Neuronal stem cell (in vitro differentiated cells): Measurements from ENCODE around the gene CYB561.
"Not testable (repeated sequence)": the region's sequence is repeated elsewhere in the genome, so short reads cannot be mapped to it uniquely, and the experiment has no call there.

Experiments
- DNase-seq: peaks from one replicate; pipeline ENCODE4 v3.0.0-alpha.2; 2013; ENCODE audit warnings: low spot score
- H2AFZ ChIP-seq: one replicate; pipeline ENCODE4 v1.6.1; 2013; ENCODE audit warnings: mild to moderate bottlenecking, low read length, inconsistent platforms
- H2AK5ac ChIP-seq: 2 replicates; pipeline ENCODE4 v1.6.1; 2013; ENCODE audit warnings: low read depth, mild to moderate bottlenecking, inconsistent platforms, low read length, moderate library complexity, mixed read lengths
- H2BK120ac ChIP-seq: 2 replicates; pipeline ENCODE4 v1.6.1; 2013; ENCODE audit warnings: low read depth, mild to moderate bottlenecking, inconsistent platforms, low read length, moderate library complexity, mixed read lengths
- H2BK12ac ChIP-seq: one replicate; pipeline ENCODE4 v1.6.1; 2013; ENCODE audit warnings: low read length, inconsistent platforms
- H2BK15ac ChIP-seq: 2 replicates; pipeline ENCODE4 v1.6.1; 2013; ENCODE audit warnings: mild to moderate bottlenecking, low read length, inconsistent platforms, mixed read lengths
- H2BK5ac ChIP-seq: one replicate; pipeline ENCODE4 v1.6.1; 2013; ENCODE audit warnings: inconsistent platforms, mild to moderate bottlenecking, low read length, moderate library complexity
- H3K14ac ChIP-seq: one replicate; pipeline ENCODE4 v1.6.1; 2013; ENCODE audit warnings: low read length, inconsistent platforms
- H3K18ac ChIP-seq: 2 replicates; pipeline ENCODE4 v1.6.1; 2013; ENCODE audit warnings: low read length, inconsistent platforms
- H3K23ac ChIP-seq: 2 replicates; pipeline ENCODE4 v1.6.1; 2013; ENCODE audit warnings: low read depth, mild to moderate bottlenecking, mixed read lengths, low read length, inconsistent platforms; ENCODE audit not compliant: poor library complexity
- H3K27ac ChIP-seq: replicated peaks from 3 replicates; pipeline ENCODE4 v1.5.1; 2013; ENCODE audit warnings: low read length, inconsistent platforms
- H3K27me3 ChIP-seq, 3 experiments: 2 replicates each; pipeline ENCODE4 v1.6.1; 2013; ENCODE audit warnings: low read length in 3 of 3, mild to moderate bottlenecking in 2 of 3, inconsistent platforms in 1 of 3, low read depth in 1 of 3, mixed read lengths in 1 of 3, moderate library complexity in 1 of 3; ENCODE audit not compliant: control insufficient read depth in 3 of 3, insufficient read depth in 3 of 3
- H3K36me3 ChIP-seq, 2 donors: replicated peaks in 1 of 2; 2 replicates each; pipeline ENCODE4 v1.6.1; 2013; ENCODE audit warnings: low read length in 2 of 2; ENCODE audit not compliant: control insufficient read depth in 2 of 2, insufficient read depth in 2 of 2
- H3K4ac ChIP-seq: 2 replicates; pipeline ENCODE4 v1.6.1; 2013; ENCODE audit warnings: inconsistent platforms, mild to moderate bottlenecking, low read length, moderate library complexity
- H3K4me1 ChIP-seq, 2 donors: 1 replicate in 1 of 2; 2 replicates in 1 of 2; pipeline ENCODE4 v1.6.1; 2013; ENCODE audit warnings: low read length in 2 of 2, low read depth in 1 of 2; ENCODE audit not compliant: control insufficient read depth in 2 of 2, insufficient read depth in 1 of 2
- H3K4me2 ChIP-seq: one replicate; pipeline ENCODE4 v1.6.1; 2013; ENCODE audit warnings: mild to moderate bottlenecking, low read length, inconsistent platforms; ENCODE audit not compliant: insufficient read depth, poor library complexity, severe bottlenecking
- H3K4me3 ChIP-seq, 2 donors: 2 replicates each; pipeline ENCODE4 v1.5.1; 2013; ENCODE audit warnings: low read length in 2 of 2, mild to moderate bottlenecking in 2 of 2, inconsistent platforms in 1 of 2, moderate library complexity in 1 of 2
- H3K79me1 ChIP-seq: one replicate; pipeline ENCODE4 v1.6.1; 2013; ENCODE audit warnings: low read depth, mild to moderate bottlenecking, inconsistent platforms, low read length, moderate library complexity
- H3K9ac ChIP-seq: one replicate; pipeline ENCODE4 v1.6.1; 2013; ENCODE audit warnings: mild to moderate bottlenecking, low read depth, low read length, inconsistent platforms; ENCODE audit not compliant: poor library complexity
- H3K9me3 ChIP-seq, 2 donors: replicated peaks in 1 of 2; 2 replicates each; pipeline versions ENCODE3 to v1.6.1; 2013; ENCODE audit warnings: low read length in 2 of 2, mild to moderate bottlenecking in 2 of 2, inconsistent platforms in 1 of 2, low read depth in 1 of 2, mixed read lengths in 1 of 2, moderate library complexity in 1 of 2; ENCODE audit not compliant: control insufficient read depth in 2 of 2, insufficient read depth in 1 of 2
- H4K8ac ChIP-seq: one replicate; pipeline ENCODE4 v1.6.1; 2013; ENCODE audit warnings: low read depth, mild to moderate bottlenecking, inconsistent platforms, low read length, moderate library complexity
- H4K91ac ChIP-seq: one replicate; pipeline ENCODE4 v1.6.1; 2013; ENCODE audit warnings: low read length, low read depth, mild to moderate bottlenecking, inconsistent platforms; ENCODE audit not compliant: poor library complexity
- WGBS, 2 donors: extraction: QIAGEN DNeasy Blood & Tissue Kit; methylation state at CpG; one replicate each; pipeline ENCODE4 v1.1.7; 2013; ENCODE audit warnings: missing lambda C conversion rate in 2 of 2, mixed read lengths in 1 of 2; ENCODE audit not compliant: insufficient read length in 2 of 2, insufficient replicate concordance in 1 of 2; ENCODE audit errors: extremely low coverage in 2 of 2; 5-methylcytosine and 5-hydroxymethylcytosine counted together

The CYB561 gene

GRCh38 chr17:63454357-63454756, 8.3 kb upstream of the CYB561 start:
- not testable (repeated sequence) for H3K9me3 ChIP-seq, H3K36me3 ChIP-seq, H2BK5ac ChIP-seq, H2BK15ac ChIP-seq, DNase-seq, H3K4me1 ChIP-seq, H3K4me3 ChIP-seq, H3K4ac ChIP-seq, H2AK5ac ChIP-seq, H3K79me1 ChIP-seq, H3K4me2 ChIP-seq, H2BK120ac ChIP-seq, H3K18ac ChIP-seq, H4K91ac ChIP-seq, H3K27ac ChIP-seq, H3K9ac ChIP-seq, H4K8ac ChIP-seq, H3K23ac ChIP-seq, H2AFZ ChIP-seq, H2BK12ac ChIP-seq, H3K14ac ChIP-seq
- H3K27me3 ChIP-seq: peaks cover 0 to 36% (median 0%) of the 10 kb centered on the region in 3 experiments
- no CpG with 5 or more reads among the region's 6 CpGs for WGBS, 2 donors

GRCh38 chr17:63452962-63453551, 7.0 kb upstream of the CYB561 start:
- DNase-seq: no peak
- no CpG with 5 or more reads among the region's 7 CpGs for WGBS, 2 donors

GRCh38 chr17:63452046-63452961, 6.2 kb upstream of the CYB561 start:
- H3K23ac ChIP-seq: no peak overlapping the region
- peak overlapping the region; percentile 9 for H3K9ac ChIP-seq
- H2BK5ac ChIP-seq: no peak overlapping the region
- H3K4me1 ChIP-seq: peaks cover 0 to 2% of the 10 kb centered on the region in 2 donors
- no peak overlapping the region for H2BK120ac ChIP-seq
- H3K79me1 ChIP-seq: no peaks in the 10 kb centered on the region
- no peak overlapping the region for H2AFZ ChIP-seq
- no peak overlapping the region for H3K4me3 ChIP-seq
- H3K14ac ChIP-seq: no peak overlapping the region
- no peak overlapping the region for H3K4ac ChIP-seq
- DNase-seq: no peak
- H2BK15ac ChIP-seq: peak overlapping the region; percentile 75
- H3K36me3 ChIP-seq: no peaks in the 10 kb centered on the region
- peak overlapping the region; percentile 27 for H3K18ac ChIP-seq
- no peak overlapping the region for H4K8ac ChIP-seq
- peak overlapping the region; percentile 35 for H2AK5ac ChIP-seq
- no peak overlapping the region for H2BK12ac ChIP-seq
- H4K91ac ChIP-seq: no peak overlapping the region
- no peak overlapping the region for H3K27ac ChIP-seq
- H3K9me3 ChIP-seq: peaks cover 0 to 2% of the 10 kb centered on the region in 2 donors
- H3K27me3 ChIP-seq: peaks cover 0 to 44% (median under 1%) of the 10 kb centered on the region in 3 experiments
- H3K4me2 ChIP-seq: no peak overlapping the region
- no CpG with 5 or more reads among the region's 15 CpGs for WGBS, 2 donors

More at GRCh38 chr17:63452962-63453551, 7.0 kb upstream of the CYB561 start:
- Histone ChIP-seq H3K9ac (no peak overlapping the region), H3K9me3 (peaks cover 0 to 2% of the 10 kb centered on the region in 2 donors), H3K36me3 (no peaks in the 10 kb centered on the region), H4K8ac (no peak overlapping the region), H4K91ac (no peak overlapping the region), H3K4me1 (peaks cover 0 to 2% of the 10 kb centered on the region in 2 donors), H2BK15ac (no peak overlapping the region), H2AK5ac (no peak overlapping the region), H3K27ac (no peak overlapping the region), H3K18ac (no peak overlapping the region), H2AFZ (no peak overlapping the region), H2BK120ac (no peak overlapping the region), H2BK5ac (peak overlapping the region; percentile 24), H3K4me2 (no peak overlapping the region), H2BK12ac (no peak overlapping the region), H3K79me1 (no peaks in the 10 kb centered on the region), H3K23ac (no peak overlapping the region), H3K4me3 (no peak overlapping the region), H3K27me3 (peaks cover 0 to 41% (median 0%) of the 10 kb centered on the region in 3 experiments), H3K4ac (no peak overlapping the region), H3K14ac (no peak overlapping the region)

GRCh38 chr17:63451150-63451549, 5.0 kb upstream of the CYB561 start:
- Histone ChIP-seq H3K79me1 (no peaks in the 10 kb centered on the region), H2AFZ (no peak overlapping the region), H3K4me1 (peaks cover 0 to 9% of the 10 kb centered on the region in 2 donors), H2BK15ac (peak overlapping the region; percentile 43), H3K18ac (peak overlapping the region; percentile 57), H2BK5ac (peak overlapping the region; percentile 53), H3K27me3 (peaks cover 0 to 44% (median 8%) of the 10 kb centered on the region in 3 experiments), H3K27ac (no peak overlapping the region), H3K14ac (peak overlapping the region; percentile 56), H4K91ac (no peak overlapping the region), H3K9me3 (peaks cover 0 to 2% of the 10 kb centered on the region in 2 donors), H3K4me2 (no peak overlapping the region), H3K23ac (no peak overlapping the region), H2AK5ac (peak overlapping the region; percentile 46), H2BK12ac (peak overlapping the region; percentile 3), H3K4me3 (no peak overlapping the region), H2BK120ac (no peak overlapping the region), H3K9ac (peak overlapping the region; percentile 44), H3K36me3 (no peaks in the 10 kb centered on the region), H4K8ac (no peak overlapping the region), H3K4ac (no peak overlapping the region)
- no peak for DNase-seq
- no CpG with 5 or more reads among the region's 11 CpGs for WGBS, 2 donors
